Keratinocyte (primary cell): ENCODE results near the gene ATG9B.

Experiments used
- EZH2 ChIP-seq: IDR thresholded peaks from one replicate; pipeline ENCODE4 v1.6.1; 2012; ENCODE audit warnings: inconsistent platforms, mild to moderate bottlenecking, low read length, moderate library complexity
- TF ChIP-seq, protein P1 (sequence below), 3 experiments: IDR thresholded peaks in 1 of 3; conservative IDR thresholded peaks in 1 of 3; optimal IDR thresholded peaks in 1 of 3; 2 replicates in 2 of 3; 3 replicates in 1 of 3; pipeline versions ENCODE3 to v1.5.1; 2011; ENCODE audit warnings: low read length in 3 of 3, mild to moderate bottlenecking in 3 of 3, moderate library complexity in 2 of 3, control low read depth in 1 of 3, inconsistent platforms in 1 of 3; ENCODE audit not compliant: insufficient read depth in 2 of 3; ENCODE audit errors: extremely low read depth in 1 of 3

DNA sequence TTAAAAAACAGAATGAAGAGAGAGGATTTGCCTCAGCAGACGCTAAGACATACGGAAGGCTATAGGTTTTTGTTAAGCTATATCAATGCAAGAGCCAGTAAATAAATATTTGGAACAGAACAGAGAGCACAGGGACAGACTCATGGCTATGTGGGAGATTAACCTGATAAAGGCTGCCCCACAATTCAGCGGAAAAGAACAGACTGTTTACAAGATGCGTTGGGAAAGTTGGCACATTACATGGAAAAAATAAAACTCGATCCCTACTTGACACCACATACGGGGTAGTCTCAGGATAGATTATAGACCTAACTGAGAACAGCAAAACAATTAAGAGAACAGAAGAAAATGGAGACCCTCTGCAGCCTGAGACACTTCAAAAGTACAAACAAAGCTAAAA, 56.9 kb downstream of the ATG9B start:
- TF ChIP-seq, protein P1, sequence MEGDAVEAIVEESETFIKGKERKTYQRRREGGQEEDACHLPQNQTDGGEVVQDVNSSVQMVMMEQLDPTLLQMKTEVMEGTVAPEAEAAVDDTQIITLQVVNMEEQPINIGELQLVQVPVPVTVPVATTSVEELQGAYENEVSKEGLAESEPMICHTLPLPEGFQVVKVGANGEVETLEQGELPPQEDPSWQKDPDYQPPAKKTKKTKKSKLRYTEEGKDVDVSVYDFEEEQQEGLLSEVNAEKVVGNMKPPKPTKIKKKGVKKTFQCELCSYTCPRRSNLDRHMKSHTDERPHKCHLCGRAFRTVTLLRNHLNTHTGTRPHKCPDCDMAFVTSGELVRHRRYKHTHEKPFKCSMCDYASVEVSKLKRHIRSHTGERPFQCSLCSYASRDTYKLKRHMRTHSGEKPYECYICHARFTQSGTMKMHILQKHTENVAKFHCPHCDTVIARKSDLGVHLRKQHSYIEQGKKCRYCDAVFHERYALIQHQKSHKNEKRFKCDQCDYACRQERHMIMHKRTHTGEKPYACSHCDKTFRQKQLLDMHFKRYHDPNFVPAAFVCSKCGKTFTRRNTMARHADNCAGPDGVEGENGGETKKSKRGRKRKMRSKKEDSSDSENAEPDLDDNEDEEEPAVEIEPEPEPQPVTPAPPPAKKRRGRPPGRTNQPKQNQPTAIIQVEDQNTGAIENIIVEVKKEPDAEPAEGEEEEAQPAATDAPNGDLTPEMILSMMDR (optimal IDR thresholded peaks at IDR 0.05 in 1 of 3, IDR thresholded peaks at IDR 0.05 in 1 of 3, conservative IDR thresholded peaks at IDR 0.05 in 1 of 3; ENCODE audit: extremely low read depth in 1 of 3, insufficient read depth in 2 of 3, low read length in 3 of 3): no peak
- no peak for TF ChIP-seq EZH2
